Measurements from ENCODE around the gene ATG13. TPM values are rescaled to one million over a fixed set of nuclear protein-coding genes. Genes with fewer than 3 reads are reported as not detected.

ATG13 gene
- polyA plus RNA-seq, 1 of the 3 experiments (the other 2 are of a cell fraction), result 39.4 TPM

- Histone ChIP-seq H2AFZ (ENCODE audit: low read depth) (no peak overlapping the region), H3K27me3 (ENCODE audit: insufficient read depth) (no peaks in the 10 kb centered on the region), H3K9me2 (no peaks in the 10 kb centered on the region), H3K79me2 (ENCODE audit: insufficient read depth) (peaks cover 36% of the 10 kb centered on the region), H3F3A (replicated peaks; ENCODE audit: insufficient read depth) (no peaks in the 10 kb centered on the region), H3K9me3 (no peaks in the 10 kb centered on the region), H3K4me3 (ENCODE audit: low read depth in 2 of 2, low read length in 1 of 2) (no peak overlapping the region), H3K27ac (ENCODE audit: low read depth in 2 of 2, low read length in 1 of 2) (no peak overlapping the region; a peak in 1 of 4 replicates), H3K9ac (no peak overlapping the region), H3K36me3 (replicated peaks in 1 of 2; ENCODE audit: control insufficient read depth in 1 of 2, insufficient read depth in 2 of 2, low read length in 1 of 2) (peaks cover 25 to 35% of the 10 kb centered on the region in 2 experiments), H3K4me2 (no peak overlapping the region), H3K4me1 (ENCODE audit: control insufficient read depth in 1 of 2, insufficient read depth in 2 of 2, low read depth in 1 of 2, low read length in 1 of 2) (peaks cover 10 to 33% of the 10 kb centered on the region in 2 experiments; a peak in 3 of 4 replicates), H4K20me1 (ENCODE audit: insufficient read depth) (peaks cover 5% of the 10 kb centered on the region; the same call in 1 of the 2 replicates)
- ChIA-PET CTCF (interaction anchor here (0.6 to 1.0 kb wide), 2 partner anchors 111 to 205 kb away, joined by 3 read pairs; no protein-coding TSS in a partner anchor), POLR2A (no interaction called here)
- TF ChIP-seq NRF1 (IDR thresholded peaks at IDR 0.05; ENCODE audit: low read depth, low read length) (no peak), MXI1 (IDR thresholded peaks at IDR 0.05; ENCODE audit: low read depth, low read length) (no peak), TAF1 (IDR thresholded peaks at IDR 0.05; ENCODE audit: borderline replicate concordance, low read depth, low read length) (no peak), MEF2A (IDR thresholded peaks at IDR 0.05; ENCODE audit: borderline replicate concordance, low read depth) (no peak), RFX5 (IDR thresholded peaks at IDR 0.05; ENCODE audit: low read length) (no peak), RXRA (IDR thresholded peaks at IDR 0.05; ENCODE audit: borderline replicate concordance, low read depth) (no peak), TEAD4 (IDR thresholded peaks at IDR 0.05; ENCODE audit: borderline replicate concordance, insufficient read depth) (no peak), SMC3 (IDR thresholded peaks at IDR 0.05; ENCODE audit: low read depth, low read length) (no peak), RCOR1 (IDR thresholded peaks at IDR 0.05; ENCODE audit: low read length) (no peak), RAD21 (IDR thresholded peaks at IDR 0.05; ENCODE audit: low read length) (no peak)
- TF ChIP-seq, protein P1, sequence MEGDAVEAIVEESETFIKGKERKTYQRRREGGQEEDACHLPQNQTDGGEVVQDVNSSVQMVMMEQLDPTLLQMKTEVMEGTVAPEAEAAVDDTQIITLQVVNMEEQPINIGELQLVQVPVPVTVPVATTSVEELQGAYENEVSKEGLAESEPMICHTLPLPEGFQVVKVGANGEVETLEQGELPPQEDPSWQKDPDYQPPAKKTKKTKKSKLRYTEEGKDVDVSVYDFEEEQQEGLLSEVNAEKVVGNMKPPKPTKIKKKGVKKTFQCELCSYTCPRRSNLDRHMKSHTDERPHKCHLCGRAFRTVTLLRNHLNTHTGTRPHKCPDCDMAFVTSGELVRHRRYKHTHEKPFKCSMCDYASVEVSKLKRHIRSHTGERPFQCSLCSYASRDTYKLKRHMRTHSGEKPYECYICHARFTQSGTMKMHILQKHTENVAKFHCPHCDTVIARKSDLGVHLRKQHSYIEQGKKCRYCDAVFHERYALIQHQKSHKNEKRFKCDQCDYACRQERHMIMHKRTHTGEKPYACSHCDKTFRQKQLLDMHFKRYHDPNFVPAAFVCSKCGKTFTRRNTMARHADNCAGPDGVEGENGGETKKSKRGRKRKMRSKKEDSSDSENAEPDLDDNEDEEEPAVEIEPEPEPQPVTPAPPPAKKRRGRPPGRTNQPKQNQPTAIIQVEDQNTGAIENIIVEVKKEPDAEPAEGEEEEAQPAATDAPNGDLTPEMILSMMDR (IDR thresholded peaks at IDR 0.05), result no peak
- TF ChIP-seq, protein P2, sequence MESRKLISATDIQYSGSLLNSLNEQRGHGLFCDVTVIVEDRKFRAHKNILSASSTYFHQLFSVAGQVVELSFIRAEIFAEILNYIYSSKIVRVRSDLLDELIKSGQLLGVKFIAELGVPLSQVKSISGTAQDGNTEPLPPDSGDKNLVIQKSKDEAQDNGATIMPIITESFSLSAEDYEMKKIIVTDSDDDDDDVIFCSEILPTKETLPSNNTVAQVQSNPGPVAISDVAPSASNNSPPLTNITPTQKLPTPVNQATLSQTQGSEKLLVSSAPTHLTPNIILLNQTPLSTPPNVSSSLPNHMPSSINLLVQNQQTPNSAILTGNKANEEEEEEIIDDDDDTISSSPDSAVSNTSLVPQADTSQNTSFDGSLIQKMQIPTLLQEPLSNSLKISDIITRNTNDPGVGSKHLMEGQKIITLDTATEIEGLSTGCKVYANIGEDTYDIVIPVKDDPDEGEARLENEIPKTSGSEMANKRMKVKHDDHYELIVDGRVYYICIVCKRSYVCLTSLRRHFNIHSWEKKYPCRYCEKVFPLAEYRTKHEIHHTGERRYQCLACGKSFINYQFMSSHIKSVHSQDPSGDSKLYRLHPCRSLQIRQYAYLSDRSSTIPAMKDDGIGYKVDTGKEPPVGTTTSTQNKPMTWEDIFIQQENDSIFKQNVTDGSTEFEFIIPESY (IDR thresholded peaks at IDR 0.05; ENCODE audit: borderline replicate concordance, low read depth), result no peak
- DNase-seq, result no peak
- WGBS (ENCODE audit: low lambda C conversion rate), result 100% methylated on average over 1 of the region's 7 CpGs
Measured at GRCh38 chr11:46694607-46695006, 77.3 kb downstream of the ATG13 start.

Measured in SK-N-SH (cell line).